Endothelial cell of umbilical vein (primary cell): ENCODE data around the gene ZDHHC7. TPM values are rescaled to one million over a fixed set of nuclear protein-coding genes. Genes with fewer than 3 reads are reported as not detected.

ENCODE experiments used
- BruUV-seq: library from RNA; stranded (reverse); fragments of 400-500 nt; replicated peaks from 2 replicates; lab custom pipeline; 2021; lab: Mats Ljungman, UMichigan
- CTCF ChIA-PET: fragments of 300-600, 350-600 bp; sonication (Branson Sonifier 250); formaldehyde crosslinking; loops from one replicate; lab custom pipeline; 2021; ENCODE audit warnings: antibody characterized with exemption, inconsistent platforms; lab: Charles Lee
- POLR2A ChIA-PET: fragments of 300-600, 350-600 bp; sonication (Branson Sonifier 250); formaldehyde crosslinking; loops from one replicate; lab custom pipeline; 2021; ENCODE audit warnings: antibody characterized with exemption, inconsistent platforms; lab: Charles Lee
- DNase-seq: peaks from one replicate; pipeline ENCODE4 v3.0.0-alpha.2; 2011; ENCODE audit warnings: low read depth, low spot score
- FAIRE-seq: peaks from 2 replicates; lab custom pipeline; 2011; peaks lifted over from hg19 to GRCh38; lab: Jason Lieb, UNC
- H2AFZ ChIP-seq: 2 replicates; pipeline ENCODE4 v1.6.0; 2012; ENCODE audit warnings: low read depth, low read length, control low read depth, inconsistent platforms
- H3K27ac ChIP-seq: 2 replicates; pipeline ENCODE4 v1.5.1; 2011; ENCODE audit warnings: low read depth, mild to moderate bottlenecking, control low read depth, low read length, moderate library complexity; ENCODE audit not compliant: insufficient read depth
- H3K27me3 ChIP-seq, 2 experiments: 2 replicates each; pipeline versions ENCODE4 v1.6.0 to v1.6.1; 2011; ENCODE audit warnings: low read length in 2 of 2, mixed read lengths in 1 of 2; ENCODE audit not compliant: control insufficient read depth in 2 of 2, insufficient read depth in 2 of 2
- H3K36me3 ChIP-seq, 2 experiments: 2 replicates in 1 of 2; 3 replicates in 1 of 2; pipeline ENCODE4 v1.5.1; 2011; ENCODE audit warnings: low read length in 2 of 2, mild to moderate bottlenecking in 1 of 2, moderate library complexity in 1 of 2; ENCODE audit not compliant: control insufficient read depth in 2 of 2, insufficient read depth in 2 of 2; ENCODE audit errors: extremely low read depth in 1 of 2
- H3K4me1 ChIP-seq: 3 replicates; pipeline ENCODE4 v1.5.1; 2011; ENCODE audit warnings: mild to moderate bottlenecking, low read length; ENCODE audit not compliant: control insufficient read depth, insufficient read depth; ENCODE audit errors: extremely low read depth
- H3K4me2 ChIP-seq: 2 replicates; pipeline ENCODE4 v1.6.1; 2011; ENCODE audit warnings: low read length, control low read depth, mixed read lengths; ENCODE audit not compliant: insufficient read depth
- H3K4me3 ChIP-seq, 3 experiments: fragments of 200-600 bp in 1 of 3; sonication (generic), shearing (Covaris generic) in 1 of 3; replicated peaks in 1 of 3; 2 replicates each; pipeline ENCODE4 v1.5.1; 2011 to 2016; ENCODE audit warnings: control low read depth in 3 of 3, low read length in 3 of 3, mild to moderate bottlenecking in 2 of 3, inconsistent platforms in 1 of 3, low read depth in 1 of 3, moderate library complexity in 1 of 3; ENCODE audit not compliant: insufficient read depth in 1 of 3
- H3K79me2 ChIP-seq: 2 replicates; pipeline ENCODE4 v1.6.0; 2012; ENCODE audit warnings: low read length, inconsistent platforms; ENCODE audit not compliant: control insufficient read depth, insufficient read depth
- H3K9ac ChIP-seq: replicated peaks from 2 replicates; pipeline ENCODE3; 2011; ENCODE audit warnings: low read length, control low read depth; ENCODE audit not compliant: insufficient read depth; ENCODE audit errors: extremely low read depth
- H3K9me1 ChIP-seq: replicated peaks from 3 replicates; pipeline ENCODE4 v1.6.0; 2011; ENCODE audit warnings: mild to moderate bottlenecking, low read length; ENCODE audit not compliant: control insufficient read depth, insufficient read depth; ENCODE audit errors: extremely low read depth
- H3K9me3 ChIP-seq: replicated peaks from 2 replicates; pipeline ENCODE4 v1.5.1; 2012; ENCODE audit warnings: low read length, inconsistent platforms; ENCODE audit not compliant: control insufficient read depth, insufficient read depth
- H4K20me1 ChIP-seq: replicated peaks from 2 replicates; pipeline ENCODE3; 2011; ENCODE audit warnings: mild to moderate bottlenecking, low read length; ENCODE audit not compliant: control insufficient read depth, insufficient read depth; ENCODE audit errors: extremely low read depth
- EZH2 ChIP-seq: IDR thresholded peaks from 2 replicates; pipeline ENCODE4 v1.6.1; 2012; ENCODE audit warnings: borderline replicate concordance, low read depth, mild to moderate bottlenecking, moderate library complexity, low read length, inconsistent platforms; ENCODE audit not compliant: severe bottlenecking
- FOS ChIP-seq: IDR thresholded peaks from 2 replicates; pipeline ENCODE4 v1.6.1; 2011; ENCODE audit warnings: mild to moderate bottlenecking, low read length, moderate library complexity, borderline replicate concordance; ENCODE audit not compliant: insufficient read depth
- GATA2 ChIP-seq: IDR thresholded peaks from 2 replicates; pipeline ENCODE4 v1.7.0; 2011; ENCODE audit warnings: low read depth, mild to moderate bottlenecking, moderate library complexity, mixed read lengths, low read length; ENCODE audit not compliant: insufficient read length, insufficient read depth
- JUN ChIP-seq: IDR thresholded peaks from 2 replicates; pipeline ENCODE4 v1.6.1; 2011; ENCODE audit warnings: borderline replicate concordance, low read depth; ENCODE audit not compliant: insufficient read length, insufficient read depth
- MAX ChIP-seq: IDR thresholded peaks from 2 replicates; pipeline ENCODE4 v1.6.1; 2011; ENCODE audit not compliant: insufficient read depth, insufficient read length
- MYC ChIP-seq: IDR thresholded peaks from one replicate; pipeline ENCODE4 v1.6.1; 2011; ENCODE audit warnings: mild to moderate bottlenecking, low read depth, low read length
- POLR2A ChIP-seq: IDR thresholded peaks from 2 replicates; pipeline ENCODE4 v1.6.1; 2012; ENCODE audit warnings: low read depth, mild to moderate bottlenecking, control low read depth, low read length
- POLR2AphosphoS5 ChIP-seq: IDR thresholded peaks from 2 replicates; pipeline ENCODE4 v1.6.1; 2012; ENCODE audit warnings: low read depth, mild to moderate bottlenecking, control low read depth, low read length, moderate library complexity; ENCODE audit not compliant: insufficient read depth
- dilution Hi-C: fragments of 300-500 bp; cut with MboI; formaldehyde crosslinking; loops from one replicate; pipeline ENCODE4 v1.15.0; 2019; ENCODE audit warnings: low sequenced_read_pairs; ENCODE audit not compliant: extremely low pct_ligation_motif_present
- intact Hi-C: fragments of 100-400 bp; cut with micrococcal nuclease; formaldehyde crosslinking; loops from one replicate; pipeline ENCODE4 v1.10.0; 2022
- polyA plus RNA-seq, 4 experiments: library from polyadenylated mRNA; depleted of rRNA in 3 of 4; stranded (reverse) in 3 of 4; unstranded in 1 of 4; fragments of >200 nt; gene quantifications; 2 replicates each; pipeline versions ENCODE4 v1.2.1 to v1.2.3, GENCODE V29; 2011 to 2012; ENCODE audit warnings: missing spikeins in 1 of 4
- total RNA-seq: library from RNA; stranded (reverse); gene quantifications from 2 replicates; pipeline ENCODE4 v1.2.3, GENCODE V29; 2021
- TF ChIP-seq, protein P1 (sequence below), 2 donors: IDR thresholded peaks; 1 replicate in 1 of 2; 2 replicates in 1 of 2; pipeline ENCODE4 v1.5.1; 2011; ENCODE audit warnings: low read length in 2 of 2, mild to moderate bottlenecking in 2 of 2, moderate library complexity in 2 of 2, control low read depth in 1 of 2, inconsistent platforms in 1 of 2, low read depth in 1 of 2; ENCODE audit not compliant: insufficient read depth in 1 of 2; ENCODE audit errors: extremely low read depth in 1 of 2

The ZDHHC7 gene
- total and polyA plus RNA-seq, 2 donors (not counting 3 experiments of a cell fraction or from before 2014, with no cell fraction given), result 44.1 to 46.2 TPM

GRCh38 chr16:84996365-84996764 lies 15.0 kb downstream of the ZDHHC7 start:
- ChIA-PET CTCF (interaction anchor here (0.7 to 3.0 kb wide), 3 partner anchors 14 to 91 kb away, joined by 3 to 23 read pairs (median 6); partner anchors contain the start of gene ZDHHC7), POLR2A (no interaction called here)
- Histone ChIP-seq H3K27me3 (no peaks in the 10 kb centered on the region), H3K36me3 (peaks cover 3 to 6% of the 10 kb centered on the region in 2 experiments), H3K79me2 (peaks cover 53% of the 10 kb centered on the region), H2AFZ (no peak overlapping the region), H3K4me2 (no peak overlapping the region), H3K27ac (no peak overlapping the region), H3K9me1 (no peaks in the 10 kb centered on the region), H3K4me1 (peaks cover 26% of the 10 kb centered on the region), H3K9ac (no peak overlapping the region), H3K4me3 (no peak overlapping the region), H3K9me3 (no peaks in the 10 kb centered on the region), H4K20me1 (no peaks in the 10 kb centered on the region)
- DNase-seq, result no peak
- no TSS peak for BruUV-seq
- no peak for TF ChIP-seq POLR2AphosphoS5
- TF ChIP-seq JUN, result no peak
- TF ChIP-seq FOS, result no peak
- no peak for TF ChIP-seq GATA2
- no peak for TF ChIP-seq EZH2
- TF ChIP-seq, protein P1, sequence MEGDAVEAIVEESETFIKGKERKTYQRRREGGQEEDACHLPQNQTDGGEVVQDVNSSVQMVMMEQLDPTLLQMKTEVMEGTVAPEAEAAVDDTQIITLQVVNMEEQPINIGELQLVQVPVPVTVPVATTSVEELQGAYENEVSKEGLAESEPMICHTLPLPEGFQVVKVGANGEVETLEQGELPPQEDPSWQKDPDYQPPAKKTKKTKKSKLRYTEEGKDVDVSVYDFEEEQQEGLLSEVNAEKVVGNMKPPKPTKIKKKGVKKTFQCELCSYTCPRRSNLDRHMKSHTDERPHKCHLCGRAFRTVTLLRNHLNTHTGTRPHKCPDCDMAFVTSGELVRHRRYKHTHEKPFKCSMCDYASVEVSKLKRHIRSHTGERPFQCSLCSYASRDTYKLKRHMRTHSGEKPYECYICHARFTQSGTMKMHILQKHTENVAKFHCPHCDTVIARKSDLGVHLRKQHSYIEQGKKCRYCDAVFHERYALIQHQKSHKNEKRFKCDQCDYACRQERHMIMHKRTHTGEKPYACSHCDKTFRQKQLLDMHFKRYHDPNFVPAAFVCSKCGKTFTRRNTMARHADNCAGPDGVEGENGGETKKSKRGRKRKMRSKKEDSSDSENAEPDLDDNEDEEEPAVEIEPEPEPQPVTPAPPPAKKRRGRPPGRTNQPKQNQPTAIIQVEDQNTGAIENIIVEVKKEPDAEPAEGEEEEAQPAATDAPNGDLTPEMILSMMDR (IDR thresholded peaks at IDR 0.05; ENCODE audit: extremely low read depth in 1 of 2, insufficient read depth in 1 of 2, low read depth in 1 of 2, low read length in 2 of 2), result no peak
- TF ChIP-seq MAX, result no peak
- no peak for TF ChIP-seq POLR2A
- TF ChIP-seq MYC, result no peak
- FAIRE-seq, result no peak
- intact Hi-C loops (no loop called here), dilution Hi-C loops (no loop called here)
